Peyer's patch (tissue), 4 donors: ENCODE measurements around the gene BRD1. TPM values are rescaled to one million over a fixed set of nuclear protein-coding genes. Genes with fewer than 3 reads are reported as not detected.

ENCODE experiments used
- DNase-seq, 3 donors: peaks; one replicate each; pipeline ENCODE4 v3.0.0-alpha.2; 2017 to 2019
- H3K27ac ChIP-seq, 4 donors: fragments of 200-600 bp; sonication (generic); one replicate each; pipeline ENCODE4 v1.5.1; 2016 to 2019
- H3K27me3 ChIP-seq, 2 donors: fragments of 200-600 bp; sonication (generic); one replicate each; pipeline ENCODE4 v1.5.1; 2019
- H3K36me3 ChIP-seq, 3 donors: fragments of 200-600 bp; sonication (generic); one replicate each; pipeline ENCODE4 v1.5.1; 2016 to 2019
- H3K4me1 ChIP-seq, 4 donors: fragments of 200-600 bp; sonication (generic); one replicate each; pipeline ENCODE4 v1.5.1; 2016 to 2019
- H3K4me3 ChIP-seq, 4 donors: fragments of 200-600 bp; sonication (generic); 1 replicate in 3 of 4; 2 replicates in 1 of 4; pipeline ENCODE4 v1.5.1; 2016 to 2019; ENCODE audit warnings: mild to moderate bottlenecking in 1 of 4
- H3K9me3 ChIP-seq, 4 donors: fragments of 200-600 bp; sonication (generic); one replicate each; pipeline ENCODE4 v1.5.1; 2016 to 2019; ENCODE audit warnings: mild to moderate bottlenecking in 1 of 4
- POLR2A ChIP-seq, 2 donors: fragments of 450-650 bp; IDR thresholded peaks; one replicate each; pipeline ENCODE4 v1.5.1; 2017; ENCODE audit warnings: antibody characterized with exemption in 2 of 2, mild to moderate bottlenecking in 2 of 2, moderate library complexity in 2 of 2
- small RNA-seq, 2 donors: library from RNA; depleted of rRNA; stranded (forward); fragments of <200 nt; gene quantifications; one replicate each; pipeline ENCODE3, GENCODE V24; 2016
- total RNA-seq, 4 donors: library from RNA; depleted of rRNA; stranded (reverse); fragments of >200 nt; gene quantifications; one replicate each; pipeline ENCODE4 v1.1.0, GENCODE V29; 2016
- TF ChIP-seq, protein P1 (sequence below), 6 experiments: fragments of 450-650 bp in 4 of 6; fragments of 200-600 bp in 2 of 6; sonication (generic) in 1 of 6; IDR thresholded peaks; one replicate each; pipeline ENCODE4 v1.5.1; 2017 to 2019; ENCODE audit warnings: antibody characterized with exemption in 6 of 6, mild to moderate bottlenecking in 3 of 6, moderate library complexity in 1 of 6

Gene BRD1
- total RNA-seq, 4 donors from 2014 or later: 54.1 to 126 (median 78.5) TPM

- TF ChIP-seq, protein P1, sequence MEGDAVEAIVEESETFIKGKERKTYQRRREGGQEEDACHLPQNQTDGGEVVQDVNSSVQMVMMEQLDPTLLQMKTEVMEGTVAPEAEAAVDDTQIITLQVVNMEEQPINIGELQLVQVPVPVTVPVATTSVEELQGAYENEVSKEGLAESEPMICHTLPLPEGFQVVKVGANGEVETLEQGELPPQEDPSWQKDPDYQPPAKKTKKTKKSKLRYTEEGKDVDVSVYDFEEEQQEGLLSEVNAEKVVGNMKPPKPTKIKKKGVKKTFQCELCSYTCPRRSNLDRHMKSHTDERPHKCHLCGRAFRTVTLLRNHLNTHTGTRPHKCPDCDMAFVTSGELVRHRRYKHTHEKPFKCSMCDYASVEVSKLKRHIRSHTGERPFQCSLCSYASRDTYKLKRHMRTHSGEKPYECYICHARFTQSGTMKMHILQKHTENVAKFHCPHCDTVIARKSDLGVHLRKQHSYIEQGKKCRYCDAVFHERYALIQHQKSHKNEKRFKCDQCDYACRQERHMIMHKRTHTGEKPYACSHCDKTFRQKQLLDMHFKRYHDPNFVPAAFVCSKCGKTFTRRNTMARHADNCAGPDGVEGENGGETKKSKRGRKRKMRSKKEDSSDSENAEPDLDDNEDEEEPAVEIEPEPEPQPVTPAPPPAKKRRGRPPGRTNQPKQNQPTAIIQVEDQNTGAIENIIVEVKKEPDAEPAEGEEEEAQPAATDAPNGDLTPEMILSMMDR (IDR thresholded peaks at IDR 0.05): no peak
- H3K36me3 ChIP-seq: no peaks in the 10 kb centered on the region
- no peak for DNase-seq
- no peaks in the 10 kb centered on the region for H3K9me3 ChIP-seq
- no peak overlapping the region for H3K4me3 ChIP-seq
- H3K27ac ChIP-seq: no peak overlapping the region
- no peaks in the 10 kb centered on the region for H3K27me3 ChIP-seq
- peaks cover 0 to 7% (median 0%) of the 10 kb centered on the region in 4 donors for H3K4me1 ChIP-seq
Observed at GRCh38 chr22:49725516-49725915, 102.2 kb downstream of the BRD1 start.

- TF ChIP-seq, protein P1 (IDR thresholded peaks at IDR 0.05): peak in 5 of 6 experiments; percentile 45 to 57 (median 55)
- TF ChIP-seq POLR2A (IDR thresholded peaks at IDR 0.05): no peak
- DNase-seq: peak; percentile 30 to 71 (median 63)
- H3K4me3 ChIP-seq: peak overlapping the region; percentile 22 to 45 (median 37)
- no peaks in the 10 kb centered on the region for H3K36me3 ChIP-seq
- H3K9me3 ChIP-seq: no peaks in the 10 kb centered on the region
- H3K4me1 ChIP-seq: peaks cover 0 to 7% (median 0%) of the 10 kb centered on the region in 4 donors
- no peaks in the 10 kb centered on the region for H3K27me3 ChIP-seq
- no peak overlapping the region for H3K27ac ChIP-seq
Observed at GRCh38 chr22:49724893-49725489, 102.7 kb downstream of the BRD1 start.

GRCh38 chr22:49724030-49724892 is 103.4 kb downstream of the BRD1 start:
- no peak for TF ChIP-seq POLR2A (IDR thresholded peaks at IDR 0.05)
- TF ChIP-seq, protein P1 (IDR thresholded peaks at IDR 0.05): no peak
- Histone ChIP-seq H3K4me3 (peak overlapping the region; percentile 22 to 45 (median 37)), H3K4me1 (peaks cover 0 to 7% (median 0%) of the 10 kb centered on the region in 4 donors), H3K36me3 (no peaks in the 10 kb centered on the region), H3K9me3 (no peaks in the 10 kb centered on the region), H3K27me3 (no peaks in the 10 kb centered on the region), H3K27ac (no peak overlapping the region)
- no peak for DNase-seq

DNA sequence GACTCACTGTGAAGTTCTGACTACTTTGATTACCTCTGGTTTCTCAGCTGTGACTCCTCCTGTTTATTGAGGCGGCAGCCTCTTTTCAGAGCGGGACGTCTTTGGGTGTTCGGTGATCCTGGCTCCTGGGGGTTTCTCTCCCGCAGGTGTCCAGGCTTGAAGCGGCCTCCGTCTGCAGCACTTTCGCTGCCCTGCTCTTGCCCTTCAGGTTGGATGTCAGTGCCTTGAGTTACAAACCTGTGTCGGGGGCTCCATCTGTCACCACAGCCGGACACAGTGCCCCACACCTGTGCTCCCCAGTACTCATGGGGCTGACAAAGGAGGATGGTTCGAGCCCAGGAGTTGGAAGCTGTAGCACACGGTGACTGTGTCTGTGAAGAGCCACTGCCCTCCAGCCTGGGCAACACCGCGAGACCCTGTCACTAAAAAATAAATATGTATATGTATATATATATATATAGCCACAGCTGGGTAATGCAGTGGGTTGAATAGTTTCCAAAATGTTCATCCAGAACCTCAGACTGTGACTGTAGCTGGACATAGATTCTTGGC is 104.1 kb downstream of the BRD1 start:
- H3K27ac ChIP-seq: no peak overlapping the region
- no peak overlapping the region for H3K4me3 ChIP-seq
- no peak for DNase-seq
- H3K36me3 ChIP-seq: no peaks in the 10 kb centered on the region
- H3K4me1 ChIP-seq: peaks cover 0 to 7% (median 0%) of the 10 kb centered on the region in 4 donors
- TF ChIP-seq, protein P1 (IDR thresholded peaks at IDR 0.05): no peak
- no peak for TF ChIP-seq POLR2A (IDR thresholded peaks at IDR 0.05)
- no peaks in the 10 kb centered on the region for H3K27me3 ChIP-seq
- H3K9me3 ChIP-seq: no peaks in the 10 kb centered on the region

Small RNA genes within 50 kb of the gene (small RNA-seq; reads per million reads assigned to genes)
- gene AL117328.1 (0 reads per million in 2 donors), gene RF00017 (0 reads per million in 2 donors)

Other genes with a start within 250 kb of the BRD1 start
- gene ZBED4, start 26.0 kb upstream of the BRD1 start, total RNA-seq: 10 to 100 TPM; 14.9 to 24.0 (median 20.9) TPM
- gene ALG12, start 90.6 kb upstream of the BRD1 start, total RNA-seq: 10 to 100 TPM; 17.3 to 25.5 (median 22.1) TPM
- gene CRELD2, start 90.8 kb upstream of the BRD1 start, total RNA-seq: 10 to 100 TPM; 33.3 to 52.0 (median 41.1) TPM
- 100 to 1,000 TPM in 2 of 4 donors, 10 to 100 TPM in 2; 66.2 to 142 (median 105) TPM for gene PIM3, start 132.9 kb upstream of the BRD1 start, total RNA-seq
- 1 to 10 TPM in 3 of 4 donors, not detected in 1; 1.1 to 2.3 (median 1.2) TPM for gene IL17REL, start 184.9 kb upstream of the BRD1 start, total RNA-seq
- gene TTLL8, start 230.4 kb upstream of the BRD1 start, total RNA-seq: not detected